ENCODE results near the gene COL16A1.

The COL16A1 gene

GRCh38 chr1:31621847-31622730 lies 81.7 kb downstream of the COL16A1 start:
- no peak for DNase-seq (ENCODE audit: low spot score)
- TF ChIP-seq CTCF (IDR thresholded peaks at IDR 0.05; ENCODE audit: extremely low read depth, missing control alignments) = no peak

GRCh38 chr1:31621498-31621820 lies 82.4 kb downstream of the COL16A1 start:
- no peak for DNase-seq (ENCODE audit: low spot score)
- TF ChIP-seq CTCF (IDR thresholded peaks at IDR 0.05; ENCODE audit: extremely low read depth, missing control alignments) = no peak

- no peak for DNase-seq (ENCODE audit: low spot score)
Observed at GRCh38 chr1:31620631-31621497, 83.0 kb downstream of the COL16A1 start.

GRCh38 chr1:31618916-31619846 lies 84.6 kb downstream of the COL16A1 start:
- DNase-seq (ENCODE audit: low spot score) = no peak
- TF ChIP-seq CTCF (IDR thresholded peaks at IDR 0.05; ENCODE audit: extremely low read depth, missing control alignments) = no peak

More at GRCh38 chr1:31620631-31621497, 83.0 kb downstream of the COL16A1 start:
- TF ChIP-seq CTCF (IDR thresholded peaks at IDR 0.05; ENCODE audit: extremely low read depth, missing control alignments) = no peak

GRCh38 chr1:31617916-31618746 lies 85.7 kb downstream of the COL16A1 start:
- peak; percentile 78 for TF ChIP-seq CTCF (IDR thresholded peaks at IDR 0.05; ENCODE audit: extremely low read depth, missing control alignments)

GRCh38 chr1:31617218-31617915 lies 86.5 kb downstream of the COL16A1 start, which contains the start of gene HCRTR1:
TSS of gene HCRTR1 (plus strand) at chr1:31617689. CDS start at chr1:31619193, 1,504 bp downstream.
- TF ChIP-seq CTCF (IDR thresholded peaks at IDR 0.05; ENCODE audit: extremely low read depth, missing control alignments) = no peak
- no peak for DNase-seq (ENCODE audit: low spot score)

More at GRCh38 chr1:31617916-31618746, 85.7 kb downstream of the COL16A1 start:
- peak; percentile 85 for DNase-seq (ENCODE audit: low spot score)

Data from GM20000 (cell line).